ENCODE data around the gene NLGN3.

NLGN3 gene

DNA sequence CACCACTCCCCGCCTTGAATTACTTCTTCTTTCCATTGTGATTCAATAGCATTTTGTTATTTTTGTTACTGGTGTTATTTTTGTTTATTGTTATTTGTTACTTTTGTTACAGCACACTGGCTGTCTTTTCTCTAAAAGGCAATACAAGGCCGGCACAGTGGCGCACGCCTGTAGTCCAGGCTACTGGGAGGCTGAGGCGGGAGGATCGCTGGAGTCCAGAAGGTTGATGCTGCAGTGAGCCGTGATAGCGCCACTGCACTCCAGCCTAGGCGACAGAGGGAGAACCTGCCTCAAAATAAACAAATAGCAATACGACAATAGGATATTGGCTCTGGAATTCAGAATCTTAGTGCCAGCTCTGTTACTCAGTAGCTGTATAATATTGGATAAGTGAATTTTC is 27.3 kb upstream of the NLGN3 start:
- H3F3A ChIP-seq (ENCODE audit: low read depth): peaks cover 2% of the 10 kb centered on the region; the same call in 1 of the 2 replicates
- no peak overlapping the region for H2AFZ ChIP-seq (ENCODE audit: low read length)

DNA sequence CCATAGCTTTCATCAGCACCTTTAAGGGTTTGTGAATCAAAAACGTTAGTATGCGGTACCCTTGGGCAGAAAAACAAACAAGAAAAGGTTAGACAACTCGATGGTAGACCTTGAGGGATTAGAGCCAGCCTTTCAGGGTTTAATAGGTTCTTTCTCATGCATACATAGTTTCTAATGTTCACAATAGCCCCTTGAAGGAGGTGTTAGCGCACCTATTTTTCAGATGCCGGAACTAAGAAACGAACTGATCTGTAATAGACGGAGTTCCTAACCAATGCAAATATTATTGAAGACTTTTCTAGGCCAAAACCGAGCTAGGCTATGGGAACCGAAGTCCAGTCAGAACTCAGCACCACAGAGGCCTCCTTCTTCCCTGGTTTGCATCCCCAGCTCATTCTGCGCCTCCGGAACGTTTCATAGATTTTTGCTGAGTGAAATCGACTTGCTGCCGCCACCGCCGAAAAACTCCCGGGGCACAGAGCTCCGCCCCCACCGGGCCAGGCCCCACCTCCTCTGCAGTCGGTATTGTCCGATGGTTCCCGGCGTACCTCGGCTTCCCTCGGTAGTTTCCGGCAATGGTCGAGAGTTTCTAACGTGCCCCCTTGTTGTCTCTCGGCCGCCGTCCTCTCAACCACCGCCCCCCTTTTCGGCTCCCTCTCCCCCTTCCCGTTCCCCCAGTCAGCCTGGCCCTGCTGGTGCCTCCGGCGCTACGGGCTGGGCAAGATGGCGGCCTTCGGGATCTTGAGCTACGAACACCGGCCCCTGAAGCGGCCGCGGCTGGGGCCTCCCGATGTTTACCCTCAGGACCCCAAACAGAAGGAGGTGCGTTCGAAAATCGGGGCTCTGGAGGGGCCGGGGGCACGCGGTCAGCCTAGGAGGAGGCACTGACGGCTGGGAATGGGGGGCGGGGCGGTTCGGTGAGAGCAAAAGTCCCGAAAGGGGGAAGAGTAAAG is 26.3 kb upstream of the NLGN3 start, which contains the start of gene MED12:
Gene MED12, plus strand, starts transcription at position 565 of the 953 bp plus-strand sequence. Its CDS starts 159 bp downstream, at position 724.
- Histone ChIP-seq H3F3A (ENCODE audit: low read depth) (no peaks in the 10 kb centered on the region), H2AFZ (ENCODE audit: low read length) (peak within 1 kb of the TSS; percentile 88), H4K20me1 (ENCODE audit: insufficient read depth, low read length, poor library complexity, severe bottlenecking) (peaks cover 8% of the 10 kb centered on the region), H3K79me2 (ENCODE audit: insufficient read depth, low read length) (peaks cover 38% of the 10 kb centered on the region), H3K9ac (ENCODE audit: low read depth, low read length, poor library complexity, severe bottlenecking) (peak within 1 kb of the TSS; percentile 90), H3K9me2 (replicated peaks; ENCODE audit: low read depth, low read length) (no peaks in the 10 kb centered on the region), H3K4me3 (ENCODE audit: low read length, poor library complexity, severe bottlenecking) (peak within 1 kb of the TSS; percentile 87), H3K27me3 (ENCODE audit: insufficient read depth, low read length, poor library complexity, severe bottlenecking) (no peaks in the 10 kb centered on the region), H3K9me3 (ENCODE audit: insufficient read depth, low read depth, low read length) (no peaks in the 10 kb centered on the region), H3K36me3 (ENCODE audit: insufficient read depth, low read length) (peaks cover 23% of the 10 kb centered on the region; the same call in 1 of the 2 replicates), H3K4me2 (ENCODE audit: low read depth, low read length, poor library complexity, severe bottlenecking) (peak within 1 kb of the TSS; percentile 97), H3K4me1 (ENCODE audit: insufficient read depth, low read length, poor library complexity, severe bottlenecking) (peaks cover 16% of the 10 kb centered on the region)
- no peak for TF ChIP-seq EZH2phosphoT487 (IDR thresholded peaks at IDR 0.05; ENCODE audit: borderline replicate concordance)
- no peak for TF ChIP-seq CTCF (conservative IDR thresholded peaks at IDR 0.05; ENCODE audit: low read length)

More for the DNA sequence above, 27.3 kb upstream of the NLGN3 start:
- TF ChIP-seq CTCF (conservative IDR thresholded peaks at IDR 0.05; ENCODE audit: low read length) (no peak), EZH2phosphoT487 (IDR thresholded peaks at IDR 0.05; ENCODE audit: borderline replicate concordance) (no peak)
- H4K20me1 ChIP-seq (ENCODE audit: insufficient read depth, low read length, poor library complexity, severe bottlenecking): peaks cover 8% of the 10 kb centered on the region
- H3K9ac ChIP-seq (ENCODE audit: low read depth, low read length, poor library complexity, severe bottlenecking): peak overlapping the region; percentile 90
- peak overlapping the region; percentile 87 for H3K4me3 ChIP-seq (ENCODE audit: low read length, poor library complexity, severe bottlenecking)
- H3K79me2 ChIP-seq (ENCODE audit: insufficient read depth, low read length): peaks cover 38% of the 10 kb centered on the region
- H3K9me3 ChIP-seq (ENCODE audit: insufficient read depth, low read depth, low read length): no peaks in the 10 kb centered on the region
- H3K4me1 ChIP-seq (ENCODE audit: insufficient read depth, low read length, poor library complexity, severe bottlenecking): peaks cover 23% of the 10 kb centered on the region
- no peaks in the 10 kb centered on the region for H3K27me3 ChIP-seq (ENCODE audit: insufficient read depth, low read length, poor library complexity, severe bottlenecking)
- H3K9me2 ChIP-seq (replicated peaks; ENCODE audit: low read depth, low read length): no peaks in the 10 kb centered on the region
- H3K4me2 ChIP-seq (ENCODE audit: low read depth, low read length, poor library complexity, severe bottlenecking): peak overlapping the region; percentile 82
- peaks cover 15% of the 10 kb centered on the region; the same call in 1 of the 2 replicates for H3K36me3 ChIP-seq (ENCODE audit: insufficient read depth, low read length)

DNA sequence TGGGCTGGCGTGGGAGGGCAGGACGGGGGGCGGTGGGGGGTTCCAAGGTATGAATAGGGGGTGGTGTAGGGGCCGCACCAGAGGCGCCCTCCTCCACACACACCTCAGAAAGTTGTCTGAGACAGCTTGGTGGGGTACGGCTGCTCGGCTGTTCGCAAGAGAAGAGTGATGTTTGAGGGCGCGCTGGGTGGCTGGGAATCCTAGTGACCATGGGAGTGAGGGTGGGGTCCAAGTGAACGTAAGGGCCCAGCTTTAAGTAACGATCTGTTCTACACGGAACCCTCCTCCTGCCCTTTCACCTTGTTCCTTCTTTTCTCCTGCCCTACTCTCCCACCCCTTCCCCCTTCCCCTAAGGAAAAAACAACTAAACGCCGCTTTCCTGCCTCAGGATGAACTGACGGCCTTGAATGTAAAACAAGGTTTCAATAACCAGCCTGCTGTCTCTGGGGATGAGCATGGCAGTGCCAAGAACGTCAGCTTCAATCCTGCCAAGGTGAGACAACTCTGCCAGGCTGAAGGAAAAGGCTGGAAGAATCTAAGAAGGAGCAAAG is 25.6 kb upstream of the NLGN3 start:
- peak overlapping the region; percentile 87 for H3K4me3 ChIP-seq (ENCODE audit: low read length, poor library complexity, severe bottlenecking)
- H3K9me2 ChIP-seq (replicated peaks; ENCODE audit: low read depth, low read length): no peaks in the 10 kb centered on the region
- no peaks in the 10 kb centered on the region for H3F3A ChIP-seq (ENCODE audit: low read depth)
- no peak for TF ChIP-seq CTCF (conservative IDR thresholded peaks at IDR 0.05; ENCODE audit: low read length)
- no peak for TF ChIP-seq EZH2phosphoT487 (IDR thresholded peaks at IDR 0.05; ENCODE audit: borderline replicate concordance)
- peak overlapping the region; percentile 97 for H3K4me2 ChIP-seq (ENCODE audit: low read depth, low read length, poor library complexity, severe bottlenecking)
- H4K20me1 ChIP-seq (ENCODE audit: insufficient read depth, low read length, poor library complexity, severe bottlenecking): peaks cover 8% of the 10 kb centered on the region
- H3K9ac ChIP-seq (ENCODE audit: low read depth, low read length, poor library complexity, severe bottlenecking): peak overlapping the region; percentile 90
- H2AFZ ChIP-seq (ENCODE audit: low read length): no peak overlapping the region; the same call in 1 of the 2 replicates
- no peaks in the 10 kb centered on the region for H3K9me3 ChIP-seq (ENCODE audit: insufficient read depth, low read depth, low read length)
- no peaks in the 10 kb centered on the region for H3K27me3 ChIP-seq (ENCODE audit: insufficient read depth, low read length, poor library complexity, severe bottlenecking)
- H3K4me1 ChIP-seq (ENCODE audit: insufficient read depth, low read length, poor library complexity, severe bottlenecking): peaks cover 10% of the 10 kb centered on the region
- peaks cover 28% of the 10 kb centered on the region; the same call in 1 of the 2 replicates for H3K36me3 ChIP-seq (ENCODE audit: insufficient read depth, low read length)
- peaks cover 38% of the 10 kb centered on the region for H3K79me2 ChIP-seq (ENCODE audit: insufficient read depth, low read length)
